Stimulated activated CD4-positive, alpha-beta T cell treated with anti-CD3 and anti-CD28 coated beads, TNF-alpha, amount 100 ng/mL, for 48 hours (primary cell): ENCODE results near the gene CHST4.
A peak's percentile ranks its signal among the peaks of the same experiment; 100 is the strongest.
"Not testable (repeated sequence)": the region's sequence is repeated elsewhere in the genome, so short reads cannot be mapped to it uniquely, and the experiment has no call there.

Source experiments
- DNase-seq, 3 donors: peaks; one replicate each; pipeline ENCODE4 v3.0.0-alpha.2; 2020; ENCODE audit warnings: low read depth in 3 of 3

The CHST4 gene

GRCh38 chr16:71524566-71525553, 1.4 kb upstream of the CHST4 start:
- no peak for DNase-seq

GRCh38 chr16:71528257-71528656, 2.0 kb downstream of the CHST4 start:
- DNase-seq, result no peak

GRCh38 chr16:71528863-71529262, 2.6 kb downstream of the CHST4 start:
- no peak for DNase-seq

- no peak for DNase-seq
Measured at GRCh38 chr16:71532366-71532765, 6.1 kb downstream of the CHST4 start.

- no peak for DNase-seq
Measured at GRCh38 chr16:71536752-71537499, 10.7 kb downstream of the CHST4 start.

GRCh38 chr16:71537643-71538042, 11.4 kb downstream of the CHST4 start:
- DNase-seq, result peak in 2 of 3 donors; percentile 18 to 20

- peak; percentile 32 to 61 (median 48) for DNase-seq
Measured at GRCh38 chr16:71542377-71542776, 16.2 kb downstream of the CHST4 start.

- no peak for DNase-seq
Measured at GRCh38 chr16:71547168-71547567, 20.9 kb downstream of the CHST4 start.

- no peak for DNase-seq
Measured at GRCh38 chr16:71552698-71553503, 26.7 kb downstream of the CHST4 start.

GRCh38 chr16:71555230-71555891, 29.1 kb downstream of the CHST4 start:
- DNase-seq, result no peak

GRCh38 chr16:71557299-71557698, 31.1 kb downstream of the CHST4 start:
- no peak for DNase-seq

- no peak for DNase-seq
Measured at GRCh38 chr16:71557954-71558582, 31.8 kb downstream of the CHST4 start.

GRCh38 chr16:71559855-71560254, 33.6 kb downstream of the CHST4 start:
- no peak for DNase-seq

GRCh38 chr16:71561886-71562285, 35.7 kb downstream of the CHST4 start:
- not testable (repeated sequence) for DNase-seq

GRCh38 chr16:71562552-71562951, 36.3 kb downstream of the CHST4 start:
- DNase-seq, result no peak

- DNase-seq, result no peak
Measured at GRCh38 chr16:71564335-71564967, 38.2 kb downstream of the CHST4 start.

- no peak for DNase-seq
Measured at GRCh38 chr16:71565812-71566700, 39.8 kb downstream of the CHST4 start.

GRCh38 chr16:71567931-71568330, 41.7 kb downstream of the CHST4 start:
- DNase-seq, result no peak

- no peak for DNase-seq
Measured at GRCh38 chr16:71568551-71568950, 42.3 kb downstream of the CHST4 start.
